Psoas muscle (tissue), 8 donors: ENCODE measurements around the gene RABGGTA. TPM values are rescaled to one million over a fixed set of nuclear protein-coding genes. Genes with fewer than 3 reads are reported as not detected.
"Not testable (repeated sequence)": the region's sequence is repeated elsewhere in the genome, so short reads cannot be mapped to it uniquely, and the experiment has no call there.

ENCODE experiments used
- ATAC-seq, 4 donors: fragments of 200-7000 bp; cut with Tn5 transposase; one replicate each; pipeline ENCODE4 v1.9.1; 2020; ENCODE audit warnings: moderate library complexity in 3 of 4, mild to moderate bottlenecking in 2 of 4
- DNase-seq, 2 donors: peaks; one replicate each; pipeline ENCODE4 v3.0.0-alpha.2; 2020
- H3K27ac ChIP-seq: fragments of 200-600 bp; one replicate; pipeline ENCODE4 v1.8.0; 2022
- H3K27me3 ChIP-seq, 3 donors: fragments of 200-600 bp in 1 of 3; one replicate each; pipeline versions ENCODE4 v1.6.1 to v1.8.0; 2013 to 2022; ENCODE audit warnings: low read length in 2 of 3, mild to moderate bottlenecking in 2 of 3, moderate library complexity in 1 of 3; ENCODE audit not compliant: insufficient read depth in 3 of 3
- H3K36me3 ChIP-seq, 2 donors: fragments of 200-600 bp in 1 of 2; one replicate each; pipeline versions ENCODE4 v1.6.1 to v1.8.0; 2013 to 2022; ENCODE audit warnings: low read depth in 1 of 2, mild to moderate bottlenecking in 1 of 2, moderate library complexity in 1 of 2; ENCODE audit not compliant: insufficient read depth in 1 of 2
- H3K4me1 ChIP-seq: fragments of 200-600 bp; one replicate; pipeline ENCODE4 v1.8.0; 2022
- H3K4me3 ChIP-seq: fragments of 200-600 bp; one replicate; pipeline ENCODE4 v1.8.0; 2022; ENCODE audit warnings: mild to moderate bottlenecking
- H3K9me3 ChIP-seq: fragments of 200-600 bp; one replicate; pipeline ENCODE4 v1.8.0; 2022
- WGBS, 3 donors: extraction: QIAGEN DNeasy Blood & Tissue Kit; methylation state at CpG; one replicate each; pipeline versions ENCODE4 v1.1.6 to v1.1.7; 2013; 5-methylcytosine and 5-hydroxymethylcytosine counted together
- intact Hi-C, 2 donors: fragments of 100-400 bp; cut with DNase I; formaldehyde crosslinking; loops; one replicate each; pipeline versions ENCODE4 v1.11.0 to v1.14.2; 2022
- polyA plus RNA-seq, 3 donors: library from polyadenylated mRNA; stranded (reverse); fragments of 200-250 nt; gene quantifications; one replicate each; pipeline ENCODE4 v1.2.3, GENCODE V29; 2013
- total RNA-seq, 4 donors: library from RNA; stranded (reverse); fragmentation: NEBNext Ultra II Directional in 2 of 4; extraction: Animal tissue kit (Norgen Biotek cat#: 25700) in 2 of 4; gene quantifications; one replicate each; pipeline versions ENCODE4 v1.2.1 to v1.2.4, GENCODE V29; 2021 to 2023
- TF ChIP-seq, protein P1 (sequence below): fragments of 200-600 bp; IDR thresholded peaks from one replicate; pipeline ENCODE4 v1.8.0; 2022; ENCODE audit warnings: antibody characterized with exemption
- donor health status: healthy with polysubstance abuse.
- donor health status: DM: no; HTN: no; CAD: no; lungs with moderate emphysema.
- donor health status: Bipolar disorder and iron deficiency.
- donor health status: healthy.
- donor health status: DM: yes; HTN: yes; CAD: no.
- donor health status: DM: no; HTN: no; CAD: no.
- donor health status: DM: no; HTN: no; CAD: no.
- donor health status: DM: yes; HTN: yes; CAD: no.

Gene RABGGTA
- total and polyA plus RNA-seq, 7 donors = 15.1 to 36.2 (median 17.5) TPM

DNA sequence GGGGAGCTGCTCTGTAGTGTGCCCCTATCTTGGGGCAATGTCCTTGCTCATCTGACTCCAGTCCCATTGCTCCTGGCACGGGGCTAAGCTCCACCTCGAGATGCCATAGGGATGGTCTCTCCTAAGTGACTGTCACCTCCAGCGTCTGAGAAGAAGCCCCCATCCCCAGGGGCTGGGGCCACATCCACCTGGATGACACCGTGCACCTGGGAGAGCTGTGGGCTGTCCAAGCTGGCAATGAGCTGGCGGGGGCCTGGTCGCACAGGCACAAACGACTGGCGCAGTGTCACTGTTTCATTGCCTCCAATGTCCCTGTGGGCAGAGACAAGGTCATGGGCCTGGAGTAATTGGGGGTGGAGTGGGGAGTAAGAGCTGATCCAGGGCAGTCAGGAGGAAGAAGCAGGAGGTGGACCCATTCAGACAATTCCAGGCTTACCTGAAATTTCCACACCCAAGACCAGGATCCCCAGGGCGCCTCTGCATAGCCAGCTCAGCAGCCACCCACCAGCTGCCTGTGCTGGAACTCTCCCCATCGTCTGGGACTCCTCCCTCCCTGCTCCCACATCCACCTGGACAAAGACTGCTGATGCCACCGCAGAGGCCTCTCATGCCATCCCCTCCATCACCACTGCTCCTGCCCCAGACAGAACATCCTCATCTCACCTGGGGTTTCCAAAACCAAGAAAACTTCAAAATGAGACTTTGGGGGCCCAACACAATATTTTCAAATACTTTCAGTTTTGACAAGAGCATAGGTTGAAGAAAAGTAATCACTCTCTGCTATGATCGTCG lies 22.0 kb downstream of the RABGGTA start:
- WGBS, 3 donors = 72 to 77% (median 72%) methylated on average over 13 of the region's 13 CpGs
- H3K27ac ChIP-seq = no peak overlapping the region
- intact Hi-C loops = loop anchor here in 1 of 2 donors (10.0 kb wide), 1 partner anchor 185 kb away; no protein-coding TSS in a partner anchor
- no peaks in the 10 kb centered on the region for H3K27me3 ChIP-seq
- TF ChIP-seq, protein P1, sequence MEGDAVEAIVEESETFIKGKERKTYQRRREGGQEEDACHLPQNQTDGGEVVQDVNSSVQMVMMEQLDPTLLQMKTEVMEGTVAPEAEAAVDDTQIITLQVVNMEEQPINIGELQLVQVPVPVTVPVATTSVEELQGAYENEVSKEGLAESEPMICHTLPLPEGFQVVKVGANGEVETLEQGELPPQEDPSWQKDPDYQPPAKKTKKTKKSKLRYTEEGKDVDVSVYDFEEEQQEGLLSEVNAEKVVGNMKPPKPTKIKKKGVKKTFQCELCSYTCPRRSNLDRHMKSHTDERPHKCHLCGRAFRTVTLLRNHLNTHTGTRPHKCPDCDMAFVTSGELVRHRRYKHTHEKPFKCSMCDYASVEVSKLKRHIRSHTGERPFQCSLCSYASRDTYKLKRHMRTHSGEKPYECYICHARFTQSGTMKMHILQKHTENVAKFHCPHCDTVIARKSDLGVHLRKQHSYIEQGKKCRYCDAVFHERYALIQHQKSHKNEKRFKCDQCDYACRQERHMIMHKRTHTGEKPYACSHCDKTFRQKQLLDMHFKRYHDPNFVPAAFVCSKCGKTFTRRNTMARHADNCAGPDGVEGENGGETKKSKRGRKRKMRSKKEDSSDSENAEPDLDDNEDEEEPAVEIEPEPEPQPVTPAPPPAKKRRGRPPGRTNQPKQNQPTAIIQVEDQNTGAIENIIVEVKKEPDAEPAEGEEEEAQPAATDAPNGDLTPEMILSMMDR = no peak
- H3K36me3 ChIP-seq = no peaks in the 10 kb centered on the region
- no peaks in the 10 kb centered on the region for H3K9me3 ChIP-seq
- ATAC-seq = no peak
- no peak for DNase-seq
- H3K4me3 ChIP-seq = no peak overlapping the region
- H3K4me1 ChIP-seq = no peaks in the 10 kb centered on the region

DNA sequence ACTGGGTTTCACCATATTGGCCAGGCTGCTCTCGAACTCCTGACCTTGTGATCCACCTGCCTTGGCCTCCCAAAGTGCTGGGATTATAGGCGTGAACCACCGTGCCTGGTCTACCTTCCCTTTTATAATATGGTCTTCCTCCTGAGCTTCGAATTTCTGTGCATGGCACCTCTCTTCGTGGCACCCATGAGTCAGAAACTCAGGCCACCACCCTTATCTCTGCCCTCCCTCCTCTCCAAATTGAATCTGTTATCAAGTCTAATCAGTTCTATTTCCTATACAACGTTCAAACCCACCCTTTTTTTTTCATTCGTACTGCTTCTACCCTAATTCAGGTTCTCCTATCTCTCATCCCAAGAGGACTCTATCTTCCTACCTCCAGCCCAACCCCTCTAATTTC lies 24.0 kb downstream of the RABGGTA start:
- 69 to 79% (median 73%) methylated on average over 7 of the region's 7 CpGs for WGBS, 3 donors
- H3K36me3 ChIP-seq = no peaks in the 10 kb centered on the region
- peaks cover 3% of the 10 kb centered on the region for H3K4me1 ChIP-seq
- ATAC-seq = no peak
- TF ChIP-seq, protein P1 = no peak
- H3K27me3 ChIP-seq = no peaks in the 10 kb centered on the region
- DNase-seq = no peak
- H3K27ac ChIP-seq = no peak overlapping the region
- intact Hi-C loops = loop anchor here in 1 of 2 donors (10.0 kb wide), 1 partner anchor 187 kb away; no protein-coding TSS in a partner anchor
- H3K9me3 ChIP-seq = no peaks in the 10 kb centered on the region
- no peak overlapping the region for H3K4me3 ChIP-seq

DNA sequence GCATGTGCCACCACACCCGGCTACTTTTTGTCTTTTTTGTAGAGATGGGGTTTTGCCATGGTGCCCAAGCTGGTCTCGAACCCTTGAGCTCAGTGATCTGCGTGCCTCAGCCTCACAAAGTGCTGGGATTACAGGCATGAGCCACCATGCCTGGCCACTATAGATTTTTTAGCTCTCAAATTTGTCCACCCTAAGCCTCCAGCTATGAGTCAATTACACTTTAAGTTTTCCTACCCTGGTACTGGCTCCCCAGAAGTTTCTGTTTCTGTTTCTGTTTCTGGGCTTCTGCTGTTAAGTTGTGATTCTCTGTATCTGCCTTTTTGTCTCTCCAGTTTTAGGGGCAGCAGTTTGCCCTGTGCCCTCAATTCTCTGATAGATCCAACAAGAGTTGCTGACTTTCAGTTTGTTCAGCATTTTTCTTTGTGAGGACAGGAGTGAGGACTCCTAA lies 24.6 kb downstream of the RABGGTA start:
- H3K4me3 ChIP-seq = no peak overlapping the region
- H3K27ac ChIP-seq = no peak overlapping the region
- WGBS, 3 donors = 74 to 90% (median 83%) methylated on average over 3 of the region's 3 CpGs
- ATAC-seq = no peak
- no peaks in the 10 kb centered on the region for H3K36me3 ChIP-seq
- H3K9me3 ChIP-seq = no peaks in the 10 kb centered on the region
- no peak for DNase-seq
- intact Hi-C loops = loop anchor here in 1 of 2 donors (10.0 kb wide), 1 partner anchor 188 kb away; no protein-coding TSS in a partner anchor
- TF ChIP-seq, protein P1 = no peak
- peaks cover 3% of the 10 kb centered on the region for H3K4me1 ChIP-seq
- H3K27me3 ChIP-seq = no peaks in the 10 kb centered on the region

DNA sequence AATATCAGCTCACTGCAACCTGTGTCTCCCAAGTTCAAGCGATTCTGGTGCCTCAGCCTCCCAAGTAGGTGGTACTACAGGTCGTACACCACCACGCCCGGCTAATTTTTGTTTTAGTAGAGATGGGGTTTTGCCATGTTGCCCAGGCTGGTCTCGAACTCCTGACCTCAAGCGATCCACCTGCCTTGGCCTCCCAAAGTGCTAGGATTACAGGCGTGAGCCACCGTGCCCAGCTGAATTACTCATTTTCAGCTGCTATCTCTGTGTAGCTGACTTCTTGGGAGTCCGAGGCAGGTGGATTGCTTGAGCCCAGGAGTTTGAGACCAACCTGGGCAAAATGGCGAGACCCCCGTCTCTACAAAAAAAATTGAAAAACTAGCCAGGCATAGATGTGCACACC lies 26.0 kb downstream of the RABGGTA start:
- WGBS, 3 donors = 85 to 92% (median 91%) methylated on average over 11 of the region's 11 CpGs
- not testable (repeated sequence) for H3K9me3 ChIP-seq, DNase-seq, H3K27ac ChIP-seq, H3K27me3 ChIP-seq, H3K4me3 ChIP-seq, ATAC-seq
- intact Hi-C loops = loop anchor here in 1 of 2 donors (2.0 to 10.0 kb wide), 2 partner anchors 53 to 189 kb away; partner anchors contain the start of genes DHRS1 and NOP9
- Histone ChIP-seq H3K4me1 (peaks cover 16% of the 10 kb centered on the region), H3K36me3 (peaks cover 6 to 12% of the 10 kb centered on the region in 2 donors)

DNA sequence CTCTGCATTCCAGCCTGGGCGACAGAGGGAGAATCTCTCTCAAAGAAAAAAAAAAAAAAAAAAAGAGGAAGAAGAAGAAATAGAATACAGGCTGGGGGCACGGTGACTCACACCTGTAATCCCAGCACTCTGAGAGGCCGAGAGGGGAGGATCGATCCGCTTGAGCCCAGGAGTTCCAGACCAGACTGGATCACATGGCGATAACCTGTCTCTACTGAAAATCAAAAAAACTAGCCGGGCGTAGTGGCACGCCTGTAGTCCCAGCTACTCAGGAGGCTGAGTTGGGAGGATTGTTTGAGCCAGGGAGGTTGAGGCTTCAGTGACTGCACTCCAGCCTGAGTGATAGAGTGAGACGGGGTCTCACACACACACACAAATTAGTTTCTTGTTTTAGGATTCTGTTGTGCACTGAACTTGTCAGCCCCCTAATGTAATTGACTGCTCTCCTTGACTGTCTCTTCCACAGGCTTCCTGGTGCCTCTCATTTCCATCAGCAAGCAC lies 28.0 kb downstream of the RABGGTA start:
- peak in 1 of 4 donors; percentile 0 for ATAC-seq
- TF ChIP-seq, protein P1 = no peak
- H3K36me3 ChIP-seq = peaks cover 13 to 32% of the 10 kb centered on the region in 2 donors
- no peaks in the 10 kb centered on the region for H3K27me3 ChIP-seq
- H3K27ac ChIP-seq = peak overlapping the region; percentile 92
- peaks cover 32% of the 10 kb centered on the region for H3K4me1 ChIP-seq
- intact Hi-C loops = loop anchor here (1.0 to 10.0 kb wide), 4 partner anchors 27 to 194 kb away; partner anchors contain the start of gene RABGGTA (in 1 of the 2)
- 57 to 66% (median 60%) methylated on average over 10 of the region's 10 CpGs for WGBS, 3 donors
- no peaks in the 10 kb centered on the region for H3K9me3 ChIP-seq
- H3K4me3 ChIP-seq = peak overlapping the region; percentile 71
- peak in 1 of 2 donors; percentile 64 for DNase-seq
